Nephron progenitor cell (in vitro differentiated cells): ENCODE results near the gene PLIN4.

Experiments used
- DNase-seq: peaks from one replicate; pipeline ENCODE4 v3.0.0; 2021
- H3K27ac Mint-ChIP-seq: 2 replicates; pipeline ENCODE4 v1.8.0; 2021; ENCODE audit warnings: mild to moderate bottlenecking, moderate library complexity, mixed read lengths
- H3K27me3 Mint-ChIP-seq: 2 replicates; pipeline ENCODE4 v1.8.0; 2021; ENCODE audit warnings: mild to moderate bottlenecking, low read depth, mixed read lengths; ENCODE audit not compliant: poor library complexity
- H3K36me3 Mint-ChIP-seq: 2 replicates; pipeline ENCODE4 v1.8.0; 2021; ENCODE audit warnings: low read depth, mixed read lengths
- H3K4me1 Mint-ChIP-seq: 2 replicates; pipeline ENCODE4 v1.8.0; 2021; ENCODE audit warnings: mixed read lengths
- H3K4me3 Mint-ChIP-seq: 2 replicates; pipeline ENCODE4 v1.8.0; 2021; ENCODE audit warnings: mild to moderate bottlenecking, moderate library complexity, mixed read lengths
- H3K9me3 Mint-ChIP-seq: 2 replicates; pipeline ENCODE4 v1.8.0; 2021; ENCODE audit warnings: mild to moderate bottlenecking, moderate library complexity, mixed read lengths
- TF ChIP-seq, protein P1 (sequence below): fragments of 200-600 bp; sonication (generic); IDR thresholded peaks from 2 replicates; pipeline ENCODE4 v1.5.0; 2021; ENCODE audit warnings: antibody characterized with exemption

The PLIN4 gene

DNA sequence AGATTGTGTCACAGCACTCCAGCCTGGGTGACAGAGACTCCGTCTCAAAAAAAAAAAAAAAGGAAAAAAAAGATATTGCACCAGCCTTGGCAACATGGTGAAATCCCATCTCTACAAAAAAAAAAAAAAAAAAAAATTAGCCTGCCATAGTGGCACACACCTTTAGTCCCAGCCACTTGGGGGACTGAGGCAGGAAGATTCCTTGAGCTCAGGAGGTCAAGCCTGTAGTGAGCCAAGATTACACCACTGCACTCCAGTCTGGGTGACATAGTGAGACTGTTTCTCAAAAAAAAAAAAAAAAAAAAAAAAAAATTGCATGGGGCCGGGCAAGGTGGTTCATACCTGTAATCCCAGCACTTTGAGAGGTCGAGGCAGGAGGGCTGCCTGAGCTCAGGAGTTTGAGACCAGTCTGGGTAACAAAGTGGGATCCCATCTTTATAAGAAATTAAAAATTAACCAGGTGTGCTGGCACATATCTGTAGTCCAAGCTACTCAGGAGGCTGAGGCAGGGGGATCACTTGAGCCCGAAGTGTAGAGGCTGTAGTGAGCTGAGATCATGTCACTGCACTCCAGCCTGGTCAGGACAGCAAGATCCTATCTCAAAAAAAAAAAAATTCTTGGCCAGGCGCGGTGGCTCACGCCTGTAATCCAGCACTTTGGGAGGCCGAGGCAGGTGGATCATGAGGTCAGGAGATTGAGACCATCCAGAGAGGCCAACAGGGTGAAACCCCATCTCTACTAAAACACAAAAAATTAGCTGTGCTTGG, 53.3 kb downstream of the PLIN4 start:
- Mint-ChIP-seq H3K27ac (no peak overlapping the region), H3K9me3 (peaks cover 3% of the 10 kb centered on the region), H3K4me3 (no peak overlapping the region), H3K4me1 (no peaks in the 10 kb centered on the region), H3K27me3 (peaks cover 17% of the 10 kb centered on the region), H3K36me3 (no peaks in the 10 kb centered on the region)
- TF ChIP-seq, protein P1, sequence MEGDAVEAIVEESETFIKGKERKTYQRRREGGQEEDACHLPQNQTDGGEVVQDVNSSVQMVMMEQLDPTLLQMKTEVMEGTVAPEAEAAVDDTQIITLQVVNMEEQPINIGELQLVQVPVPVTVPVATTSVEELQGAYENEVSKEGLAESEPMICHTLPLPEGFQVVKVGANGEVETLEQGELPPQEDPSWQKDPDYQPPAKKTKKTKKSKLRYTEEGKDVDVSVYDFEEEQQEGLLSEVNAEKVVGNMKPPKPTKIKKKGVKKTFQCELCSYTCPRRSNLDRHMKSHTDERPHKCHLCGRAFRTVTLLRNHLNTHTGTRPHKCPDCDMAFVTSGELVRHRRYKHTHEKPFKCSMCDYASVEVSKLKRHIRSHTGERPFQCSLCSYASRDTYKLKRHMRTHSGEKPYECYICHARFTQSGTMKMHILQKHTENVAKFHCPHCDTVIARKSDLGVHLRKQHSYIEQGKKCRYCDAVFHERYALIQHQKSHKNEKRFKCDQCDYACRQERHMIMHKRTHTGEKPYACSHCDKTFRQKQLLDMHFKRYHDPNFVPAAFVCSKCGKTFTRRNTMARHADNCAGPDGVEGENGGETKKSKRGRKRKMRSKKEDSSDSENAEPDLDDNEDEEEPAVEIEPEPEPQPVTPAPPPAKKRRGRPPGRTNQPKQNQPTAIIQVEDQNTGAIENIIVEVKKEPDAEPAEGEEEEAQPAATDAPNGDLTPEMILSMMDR, result no peak
- no peak for DNase-seq

DNA sequence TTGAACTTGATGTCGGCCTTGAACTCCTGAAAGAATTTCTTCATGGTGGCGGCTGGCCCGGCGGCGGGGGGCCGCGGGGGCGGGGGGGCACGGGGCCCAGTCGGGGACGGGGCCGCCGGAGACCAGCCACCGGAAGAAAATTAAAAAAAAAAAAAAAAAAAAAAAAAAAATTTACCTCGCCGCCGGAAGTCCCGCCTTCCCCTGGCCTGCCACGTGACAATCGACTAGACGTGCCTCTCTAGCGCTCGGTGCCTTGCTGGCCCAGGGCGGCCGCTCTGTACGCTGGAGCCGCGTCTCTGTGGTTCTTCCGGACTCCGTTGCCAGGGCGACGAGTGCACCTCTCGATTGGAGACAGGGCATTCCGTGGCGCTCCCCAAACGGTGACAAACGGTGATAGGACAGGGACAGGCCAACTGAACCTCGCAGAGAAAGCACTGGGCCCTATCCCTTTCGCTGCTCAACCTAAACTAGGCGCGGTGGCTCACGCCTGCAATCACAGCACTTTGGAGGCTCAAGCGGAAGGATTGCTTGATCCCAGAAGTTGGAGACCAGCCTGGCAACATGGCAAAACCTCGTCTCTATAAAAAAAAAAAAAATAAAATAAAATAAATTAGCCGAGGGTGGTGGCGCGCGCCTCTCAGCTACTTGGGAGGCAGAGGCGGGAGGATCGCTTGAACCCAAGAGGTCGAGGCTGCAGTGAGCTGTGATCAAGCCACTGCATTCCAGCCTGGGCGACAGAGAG, 60.5 kb downstream of the PLIN4 start, which contains the start of gene UBXN6:
Gene UBXN6, minus strand, starts transcription at position 141 of the 742 bp plus-strand sequence. Its CDS starts 97 bp downstream, at position 44.
- peaks cover 10% of the 10 kb centered on the region for H3K27me3 Mint-ChIP-seq
- TF ChIP-seq, protein P1, result no peak
- DNase-seq, result peak; percentile 97
- H3K9me3 Mint-ChIP-seq, result no peaks in the 10 kb centered on the region
- H3K27ac Mint-ChIP-seq, result peak within 1 kb of the TSS; percentile 98
- H3K4me3 Mint-ChIP-seq, result peak within 1 kb of the TSS; percentile 89
- H3K4me1 Mint-ChIP-seq, result peaks cover 41% of the 10 kb centered on the region
- H3K36me3 Mint-ChIP-seq, result no peaks in the 10 kb centered on the region

DNA sequence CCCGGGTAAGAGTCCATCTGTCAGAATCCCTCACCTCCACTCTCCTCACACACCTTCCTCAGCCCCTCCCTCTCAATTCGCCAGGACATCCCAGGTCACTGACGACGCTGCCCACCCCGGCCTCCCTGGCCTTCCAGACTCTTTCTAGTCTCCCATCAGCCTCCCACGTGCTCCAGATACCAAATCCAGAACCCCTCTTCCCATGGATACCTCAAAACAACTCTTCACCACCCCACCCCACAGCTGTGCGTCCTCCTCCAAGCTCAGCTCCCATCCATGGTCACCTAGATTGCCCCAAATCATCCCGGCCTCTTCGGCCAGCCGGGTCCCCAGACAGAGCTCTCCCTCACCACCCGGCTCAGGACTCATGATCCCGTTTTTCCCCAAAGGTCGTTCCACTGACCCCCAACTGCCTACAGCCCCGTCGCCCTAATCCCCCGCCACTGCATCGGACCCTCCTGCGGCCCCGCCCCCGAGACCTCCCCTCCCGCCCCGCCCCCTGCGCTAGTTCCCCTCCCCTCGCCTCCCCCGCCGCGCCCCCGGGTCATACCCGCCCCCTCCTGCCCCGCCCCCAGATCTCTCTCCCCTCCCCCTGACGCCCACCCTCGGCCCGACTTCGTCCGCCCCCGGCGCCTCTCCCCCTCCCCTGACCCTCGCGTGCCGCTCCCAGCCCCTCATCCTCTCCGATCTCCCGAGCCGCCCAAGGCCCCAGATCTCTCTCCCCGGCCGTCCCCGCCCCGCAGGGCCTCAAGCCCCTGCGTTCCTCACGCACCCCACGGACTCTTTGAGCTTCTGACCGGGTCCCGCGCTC, 61.2 kb downstream of the PLIN4 start:
- Mint-ChIP-seq H3K36me3 (no peaks in the 10 kb centered on the region), H3K27me3 (peaks cover 10% of the 10 kb centered on the region), H3K4me1 (peaks cover 41% of the 10 kb centered on the region), H3K4me3 (peak overlapping the region; percentile 89), H3K9me3 (no peaks in the 10 kb centered on the region), H3K27ac (peak overlapping the region; percentile 96)
- DNase-seq, result peak; percentile 83
- TF ChIP-seq, protein P1, result no peak

DNA sequence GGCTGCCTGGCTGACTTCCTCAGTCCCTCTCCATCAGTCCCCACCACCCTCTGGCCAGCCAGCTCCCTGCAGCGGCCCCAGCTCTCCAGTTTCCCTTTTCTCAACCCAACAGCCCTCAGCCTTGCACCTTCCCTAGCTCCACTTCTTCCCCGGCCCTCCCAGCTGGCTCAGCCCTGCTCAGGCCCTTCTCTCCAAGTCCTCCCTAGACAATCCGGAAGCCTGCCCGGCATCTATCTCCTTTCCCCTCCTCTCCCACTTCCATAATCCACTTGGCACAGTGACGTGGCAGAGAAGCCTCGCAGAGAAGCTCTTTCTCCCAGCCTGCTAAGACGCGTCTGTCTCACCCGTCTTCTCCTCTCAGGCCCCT, 61.8 kb downstream of the PLIN4 start:
- Mint-ChIP-seq H3K27me3 (peaks cover 10% of the 10 kb centered on the region), H3K9me3 (no peaks in the 10 kb centered on the region), H3K27ac (peak overlapping the region; percentile 91), H3K36me3 (no peaks in the 10 kb centered on the region), H3K4me1 (peaks cover 41% of the 10 kb centered on the region), H3K4me3 (peak overlapping the region; percentile 89)
- DNase-seq, result peak; percentile 41
- TF ChIP-seq, protein P1, result no peak

DNA sequence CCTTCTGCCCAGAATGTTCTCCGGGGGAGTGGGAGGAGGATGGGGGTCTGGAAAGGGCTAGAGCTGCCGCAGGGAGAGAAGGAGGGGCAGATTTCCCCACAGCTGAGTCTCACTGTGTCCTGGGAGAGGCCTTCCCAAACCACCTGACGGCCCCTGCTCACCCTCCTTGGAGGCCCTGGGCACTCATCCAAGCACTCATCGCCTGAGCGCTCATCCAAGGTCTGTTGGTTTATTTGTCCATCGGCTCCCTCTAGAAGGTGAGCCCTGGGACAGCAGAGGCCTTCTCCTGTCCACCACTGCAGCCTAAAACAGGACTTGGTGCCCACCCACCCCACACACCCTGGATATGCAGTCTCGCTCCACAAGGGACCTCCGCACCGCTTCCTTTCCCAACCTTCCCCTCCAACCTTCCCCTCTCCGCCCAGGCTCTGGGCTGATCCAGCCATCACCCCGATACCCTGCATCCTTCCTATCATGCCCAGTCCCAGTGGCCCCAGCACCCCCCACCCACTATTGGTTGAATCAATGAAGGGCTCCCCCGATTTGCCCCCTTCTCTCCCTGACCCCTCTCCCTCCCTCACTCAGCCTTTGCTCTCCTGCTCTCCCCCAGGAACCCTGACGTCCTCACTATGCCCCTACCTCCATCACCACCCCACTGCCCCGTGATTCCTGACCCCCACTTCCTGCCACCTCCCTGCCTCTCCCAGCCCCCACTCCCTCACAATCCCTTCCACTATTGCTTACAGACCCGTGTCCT, 62.4 kb downstream of the PLIN4 start:
- H3K4me3 Mint-ChIP-seq, result peak overlapping the region; percentile 89
- peaks cover 1% of the 10 kb centered on the region for H3K36me3 Mint-ChIP-seq
- peaks cover 42% of the 10 kb centered on the region for H3K4me1 Mint-ChIP-seq
- TF ChIP-seq, protein P1, result no peak
- DNase-seq, result peak; percentile 52
- peak overlapping the region; percentile 91 for H3K27ac Mint-ChIP-seq
- H3K9me3 Mint-ChIP-seq, result no peaks in the 10 kb centered on the region
- H3K27me3 Mint-ChIP-seq, result peaks cover 6% of the 10 kb centered on the region
